ENCODE measurements around the gene EGFL8.
"Not testable (repeated sequence)": the region's sequence is repeated elsewhere in the genome, so short reads cannot be mapped to it uniquely, and the experiment has no call there.

The EGFL8 gene

DNA sequence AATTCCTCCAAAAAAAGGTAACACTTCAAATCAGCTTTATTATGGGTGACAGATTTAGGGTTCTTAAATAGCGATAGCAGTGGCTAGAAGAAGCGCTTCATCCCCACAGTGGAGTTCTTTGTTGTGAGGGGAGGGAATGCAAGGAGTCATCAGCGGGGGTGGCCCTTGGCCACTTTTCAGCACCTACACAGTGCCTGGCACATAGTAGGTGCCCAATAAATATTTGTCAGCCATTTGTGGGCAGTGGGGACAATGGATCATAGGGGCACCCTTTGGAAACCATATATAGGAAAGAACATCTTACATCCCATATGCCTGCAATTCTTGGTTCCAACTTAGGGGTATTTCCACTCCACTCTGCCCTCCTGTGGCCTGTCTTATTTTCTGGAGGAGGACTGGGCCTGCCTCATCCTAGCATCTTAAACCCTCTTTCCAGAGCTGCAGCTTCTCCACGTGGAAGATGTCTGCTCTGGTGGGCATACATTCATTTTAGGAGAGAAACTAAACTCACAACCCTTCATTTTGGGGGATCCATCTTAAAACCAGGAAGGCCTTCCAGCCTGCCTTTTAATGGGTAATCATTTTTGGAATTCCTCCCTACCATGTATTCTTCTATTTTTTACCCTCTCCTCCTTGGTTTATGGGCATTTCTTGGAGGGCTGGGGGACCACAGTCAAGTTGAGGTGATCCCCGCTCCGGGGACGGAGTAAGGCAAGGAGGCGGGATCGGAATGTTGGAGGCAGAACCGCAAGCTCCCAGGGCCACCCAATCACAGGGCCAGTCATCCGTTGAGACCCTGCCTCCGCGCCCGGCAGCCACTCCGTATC is 30.6 kb downstream of the EGFL8 start:
- DNase-seq (ENCODE audit: low read depth in 2 of 3, low spot score in 2 of 3): no peak

DNA sequence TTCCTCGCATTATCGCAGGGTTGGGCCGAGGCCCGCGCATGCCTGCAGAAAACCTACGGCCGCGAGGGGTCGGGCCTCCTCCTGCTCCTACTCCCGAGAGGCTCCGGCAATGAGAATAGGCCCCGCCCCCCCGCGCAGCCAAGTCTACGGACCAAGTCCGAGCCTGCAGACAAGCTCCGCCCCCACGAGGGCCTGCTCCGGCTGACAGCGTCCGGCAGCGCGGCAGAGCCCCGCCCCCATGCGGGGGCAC is 31.2 kb downstream of the EGFL8 start:
- DNase-seq (ENCODE audit: low read depth in 2 of 3, low spot score in 2 of 3): peak; percentile 99 to 100 (median 100)

DNA sequence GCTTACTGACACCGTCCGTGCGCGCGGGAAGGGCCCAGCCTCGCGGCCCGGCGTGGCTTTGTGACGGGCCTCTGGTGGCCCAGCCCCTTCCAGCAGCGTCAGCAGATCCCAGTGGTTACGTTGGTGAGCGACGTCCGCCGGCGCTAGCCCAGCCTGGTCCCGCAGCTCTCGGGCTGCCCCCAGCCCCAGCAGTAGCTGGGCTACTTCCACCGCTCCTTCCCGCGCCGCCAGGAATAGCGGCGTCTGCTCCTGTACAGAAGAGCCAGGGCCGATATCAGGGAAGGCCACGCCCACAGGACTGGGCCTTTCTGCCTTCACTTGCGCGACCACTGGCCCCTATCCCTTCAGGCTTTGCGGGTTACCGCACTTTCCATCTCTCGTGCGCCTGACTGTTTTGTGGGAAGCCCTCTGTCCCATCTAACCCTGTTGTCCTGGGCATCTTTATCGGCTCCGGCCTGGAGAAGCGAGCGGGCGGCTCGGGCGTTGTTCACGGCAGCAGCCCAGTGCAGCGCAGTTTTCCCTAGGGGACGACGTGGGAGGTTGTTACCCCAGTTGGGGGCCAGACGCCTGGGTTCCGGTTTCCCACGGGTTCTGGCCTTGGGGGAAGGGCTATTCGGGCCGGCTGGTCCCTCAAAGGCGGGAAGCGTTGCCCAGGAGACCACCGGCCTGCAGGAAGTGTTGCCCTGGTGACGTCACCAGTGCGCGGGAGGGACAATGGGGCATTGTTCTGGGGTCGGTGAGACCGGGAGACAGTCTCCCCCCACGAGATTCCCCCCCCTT is 31.7 kb downstream of the EGFL8 start:
- DNase-seq (ENCODE audit: low read depth in 2 of 3, low spot score in 2 of 3): peak in 2 of 3 experiments; percentile 52 to 53

DNA sequence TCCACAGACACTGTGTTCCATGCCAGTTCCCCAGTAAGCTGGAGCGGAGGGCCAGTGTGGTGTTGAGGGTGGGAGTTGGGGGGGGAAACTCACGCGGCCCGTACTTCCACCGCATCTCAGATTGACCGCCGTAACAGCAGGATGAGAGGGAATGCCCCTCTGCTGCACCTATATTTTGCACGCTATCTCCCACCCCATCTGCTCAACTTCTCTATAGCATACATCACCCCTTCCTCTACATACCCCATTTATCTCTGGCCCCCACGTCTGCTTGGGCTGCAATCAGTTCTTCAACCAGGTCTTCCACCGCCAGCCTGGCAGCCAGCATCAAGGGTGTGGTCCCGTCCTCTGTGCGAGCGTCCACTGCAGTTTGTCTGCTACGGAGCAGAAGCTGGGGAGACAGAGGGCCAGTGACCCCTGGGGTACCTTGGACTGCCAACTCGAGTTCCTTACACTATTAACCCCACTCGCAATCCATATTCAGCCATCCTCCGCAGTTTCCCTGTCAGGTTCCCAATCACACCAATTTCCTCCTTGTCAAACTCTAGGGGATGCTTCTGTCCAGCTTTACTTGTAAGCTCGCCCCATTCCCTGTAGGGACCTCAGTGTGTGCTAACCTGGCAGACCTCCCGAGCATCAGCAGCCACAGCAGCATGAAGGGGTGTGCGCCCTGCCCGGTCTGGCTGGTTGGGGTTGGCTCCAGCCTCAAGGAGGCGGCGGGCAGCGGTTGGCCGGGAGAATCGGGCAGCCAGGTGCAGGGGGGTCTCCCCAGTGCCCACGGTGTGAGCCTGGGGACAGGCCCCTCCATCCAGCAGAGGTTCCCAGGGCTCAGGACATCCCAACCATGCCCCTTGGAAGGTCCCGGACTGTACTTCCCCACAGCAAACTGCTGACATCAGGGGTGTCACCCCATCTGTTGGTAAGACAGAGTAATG is 32.6 kb downstream of the EGFL8 start:
- DNase-seq (ENCODE audit: low read depth in 2 of 3, low spot score in 2 of 3): no peak

DNA sequence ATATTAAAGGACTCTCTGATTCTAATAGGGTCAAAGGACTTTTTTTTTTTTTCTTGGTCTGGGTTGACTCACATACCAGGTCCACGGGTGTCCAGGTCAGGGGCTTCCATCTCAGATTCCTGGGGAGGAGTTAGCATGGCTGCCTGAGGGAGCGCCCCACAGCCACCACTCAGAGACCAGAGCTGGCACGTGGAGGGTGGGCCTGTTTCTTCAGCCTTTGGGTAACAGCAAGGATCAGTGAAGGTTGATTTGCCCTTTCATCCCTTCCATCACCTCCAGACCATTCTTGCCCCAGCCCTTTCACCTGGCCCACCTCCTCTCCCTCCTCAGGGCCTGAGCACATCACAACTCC is 33.9 kb downstream of the EGFL8 start:
- DNase-seq (ENCODE audit: low read depth in 2 of 3, low spot score in 2 of 3): no peak

DNA sequence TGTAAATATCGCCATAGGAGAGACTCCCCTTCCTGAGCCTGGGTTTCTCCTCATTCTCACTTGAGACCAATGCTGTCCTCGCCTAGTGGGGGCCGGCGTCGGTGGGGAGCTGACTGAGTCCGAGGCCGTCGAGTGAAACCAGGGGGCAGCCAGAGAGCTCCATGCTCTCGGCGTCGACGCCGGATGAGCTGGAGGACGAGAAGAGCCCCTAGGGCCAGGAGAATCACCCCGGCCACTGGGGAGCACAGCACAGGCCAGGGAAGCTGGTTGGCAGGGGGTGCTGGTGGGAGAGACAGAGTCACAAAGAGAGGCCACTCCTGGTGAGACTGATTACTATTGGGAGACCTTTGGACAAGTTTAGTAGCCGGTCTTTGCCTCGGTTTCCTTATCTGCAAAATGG is 34.5 kb downstream of the EGFL8 start:
- DNase-seq (ENCODE audit: low read depth in 2 of 3, low spot score in 2 of 3): no peak

DNA sequence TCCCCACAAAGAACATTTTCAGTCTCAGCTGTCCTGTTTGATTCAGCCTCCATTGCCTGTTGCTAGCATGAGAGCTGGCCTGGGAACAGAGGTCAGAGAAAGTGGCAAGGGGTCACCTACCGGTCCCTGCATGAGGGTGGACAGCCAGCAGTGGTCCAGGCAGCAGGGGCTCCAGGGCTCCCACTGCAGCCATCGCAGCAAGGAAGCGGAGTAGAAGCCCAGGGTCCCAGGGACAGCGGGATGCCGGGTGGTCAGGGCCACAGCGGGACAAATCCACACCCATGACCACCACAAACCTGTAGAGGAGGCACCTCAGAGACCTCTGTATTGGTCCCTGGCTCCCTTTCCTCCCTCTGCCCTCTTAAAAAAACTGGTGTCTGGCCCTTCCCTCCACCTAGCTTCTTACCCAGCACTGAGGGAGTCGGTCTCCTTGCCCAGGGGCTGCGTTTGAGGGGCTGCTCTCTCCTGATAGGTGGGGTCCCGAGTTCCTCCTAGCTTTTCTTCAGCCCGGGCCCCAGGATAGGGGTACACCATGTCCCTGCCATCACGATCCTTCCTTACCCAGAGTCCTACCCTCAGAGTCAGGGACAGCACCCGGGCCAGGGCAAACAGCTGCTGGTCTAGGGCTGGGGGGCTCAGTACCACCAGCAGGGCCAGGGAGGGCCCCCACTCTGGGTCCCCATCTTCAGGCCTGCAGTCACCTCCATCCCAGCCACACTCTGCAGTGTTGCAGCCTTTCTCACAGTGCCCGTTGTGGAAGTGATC is 36.5 kb downstream of the EGFL8 start:
- DNase-seq (ENCODE audit: low read depth in 2 of 3, low spot score in 2 of 3): no peak

DNA sequence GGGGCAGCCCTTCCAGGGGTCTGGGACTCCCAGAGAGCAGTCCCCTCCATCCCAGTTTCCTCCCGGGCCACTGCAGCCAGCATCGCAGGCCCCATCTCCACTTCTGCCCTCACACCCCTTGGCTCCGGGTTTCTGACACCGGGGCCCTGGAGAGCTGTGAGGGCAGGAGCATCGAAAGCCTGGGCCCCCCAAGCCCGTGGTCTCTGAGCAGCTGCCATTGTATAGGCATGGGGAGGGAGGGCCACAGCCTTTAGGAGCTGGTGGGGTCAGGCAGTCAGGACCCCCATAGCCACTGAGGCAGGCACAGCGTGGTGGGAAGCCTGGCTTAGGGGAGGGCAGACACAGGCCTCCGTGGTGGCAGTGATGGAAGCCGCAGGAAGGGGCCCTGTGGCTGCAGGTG is 37.8 kb downstream of the EGFL8 start:
- no peak for DNase-seq (ENCODE audit: low read depth in 2 of 3, low spot score in 2 of 3)

DNA sequence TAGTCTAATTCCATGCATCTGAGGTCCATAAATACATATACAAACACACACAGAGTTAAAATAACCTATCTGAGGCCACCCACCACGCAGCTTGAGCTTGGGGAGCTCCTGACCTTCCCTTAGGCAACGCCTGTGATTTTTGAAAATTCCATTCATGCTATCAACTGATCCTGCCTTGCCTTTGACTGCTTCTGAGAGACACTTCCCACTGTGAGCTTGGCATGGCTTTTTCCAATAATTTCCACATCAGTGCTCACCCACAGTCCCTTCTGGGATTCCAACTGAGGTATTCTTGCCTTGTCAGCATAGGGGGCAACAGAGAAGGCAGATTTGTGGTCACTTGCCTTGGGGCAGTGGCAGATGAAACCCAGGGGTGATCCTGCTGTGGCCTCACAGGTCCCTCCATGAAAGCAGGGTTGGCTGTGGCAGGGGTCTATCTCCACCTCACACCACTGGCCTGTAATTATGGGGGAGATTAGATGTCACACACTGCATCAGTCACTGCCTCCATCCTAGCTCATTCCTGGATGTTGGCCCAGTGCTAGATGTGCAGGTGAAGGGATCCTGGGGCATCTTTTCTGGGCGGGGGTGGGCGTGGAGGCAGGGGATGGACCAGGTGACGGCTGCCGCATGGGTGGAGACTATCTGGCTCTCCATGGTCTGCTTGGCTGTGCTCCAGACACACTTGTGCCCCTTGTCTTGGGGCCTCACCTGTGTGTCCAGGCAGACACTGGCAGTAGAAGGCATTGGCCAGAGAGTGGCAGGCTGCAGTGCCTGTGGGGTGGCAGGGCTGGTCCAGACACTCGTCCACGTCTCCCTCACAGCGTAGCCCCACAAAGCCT is 39.3 kb downstream of the EGFL8 start:
- DNase-seq (ENCODE audit: low read depth in 2 of 3, low spot score in 2 of 3): no peak

DNA sequence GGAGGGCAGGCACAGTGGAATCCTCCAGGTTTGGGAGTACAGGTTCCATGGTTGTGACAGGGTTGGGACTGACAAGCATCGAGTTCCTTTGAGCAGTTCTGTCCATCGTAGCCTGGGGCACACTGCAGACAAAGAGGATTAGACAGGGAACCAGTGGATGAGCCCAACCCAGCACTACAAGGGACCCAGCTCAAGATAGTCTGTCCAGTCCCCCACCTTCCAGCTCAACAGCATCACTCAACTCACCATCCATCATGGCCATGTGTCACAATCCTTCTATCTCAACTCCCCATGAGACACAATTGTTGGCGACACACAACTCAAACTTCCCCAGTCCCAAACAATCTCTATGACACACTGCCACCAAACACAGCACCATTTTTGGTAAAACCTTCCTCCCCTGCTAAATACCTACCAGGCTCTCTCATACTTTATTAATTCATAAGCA is 39.9 kb downstream of the EGFL8 start:
- DNase-seq (ENCODE audit: low read depth in 2 of 3, low spot score in 2 of 3): no peak

DNA sequence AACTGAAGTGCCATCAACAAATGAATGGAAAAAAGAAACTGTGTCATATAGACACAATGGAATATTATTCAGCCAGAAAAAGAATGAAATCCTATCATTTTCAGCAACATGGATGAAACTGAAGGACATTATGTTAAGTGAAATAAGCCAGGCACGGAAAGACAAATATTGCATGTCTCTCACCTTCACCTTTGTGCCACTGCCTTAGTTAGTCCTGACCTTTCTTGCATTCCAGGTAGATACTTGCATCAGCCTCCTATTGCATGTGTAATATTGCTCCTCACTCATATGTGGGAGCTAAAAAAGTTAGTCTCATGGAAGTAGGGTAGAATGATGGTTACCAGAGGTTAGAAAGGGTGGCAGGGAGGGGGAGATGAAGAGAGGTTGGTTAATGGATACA is 44.6 kb downstream of the EGFL8 start:
- DNase-seq (ENCODE audit: low read depth in 2 of 3, low spot score in 2 of 3): no peak

DNA sequence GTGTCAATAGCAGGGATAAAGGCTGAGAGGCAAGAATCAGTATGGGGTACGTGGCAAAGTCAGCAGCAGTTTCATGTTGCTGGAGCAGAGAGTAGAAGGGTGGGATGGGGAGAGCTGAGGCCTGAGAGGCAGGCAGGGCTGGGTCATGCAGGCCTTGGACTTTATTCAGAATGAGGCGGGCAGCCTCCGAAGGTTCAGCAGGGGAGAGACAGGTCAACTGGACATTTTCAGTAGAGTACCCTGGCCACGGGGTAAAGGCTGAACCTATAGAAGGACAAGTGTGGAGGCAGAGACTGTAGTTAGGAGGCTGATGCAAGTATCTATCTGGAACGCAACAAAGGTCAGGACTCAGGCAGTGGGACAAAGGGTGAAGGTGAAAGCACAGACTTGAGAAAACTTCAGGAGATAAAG is 45.8 kb downstream of the EGFL8 start:
- no peak for DNase-seq (ENCODE audit: low read depth in 2 of 3, low spot score in 2 of 3)

DNA sequence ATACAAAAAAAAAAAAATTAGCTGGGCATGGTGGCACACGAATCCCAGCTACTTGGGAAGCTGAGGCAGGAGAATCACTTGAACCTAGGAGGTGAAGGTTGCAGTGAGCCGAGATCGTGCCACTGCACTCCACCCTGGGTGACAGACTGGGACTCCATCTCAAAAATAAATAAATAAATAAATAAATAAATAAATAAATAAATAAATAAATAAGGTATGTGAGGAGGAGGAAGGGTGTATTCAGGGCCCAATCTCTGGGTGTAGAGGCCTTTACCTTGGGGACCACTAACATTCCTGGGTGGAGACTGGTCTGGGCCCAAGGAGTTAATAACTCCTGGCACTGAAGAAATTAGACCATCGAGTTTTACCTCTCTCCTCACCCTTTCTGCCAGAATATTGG is 47.0 kb downstream of the EGFL8 start:
- DNase-seq (ENCODE audit: low read depth in 2 of 3, low spot score in 2 of 3): not testable (repeated sequence)

DNA sequence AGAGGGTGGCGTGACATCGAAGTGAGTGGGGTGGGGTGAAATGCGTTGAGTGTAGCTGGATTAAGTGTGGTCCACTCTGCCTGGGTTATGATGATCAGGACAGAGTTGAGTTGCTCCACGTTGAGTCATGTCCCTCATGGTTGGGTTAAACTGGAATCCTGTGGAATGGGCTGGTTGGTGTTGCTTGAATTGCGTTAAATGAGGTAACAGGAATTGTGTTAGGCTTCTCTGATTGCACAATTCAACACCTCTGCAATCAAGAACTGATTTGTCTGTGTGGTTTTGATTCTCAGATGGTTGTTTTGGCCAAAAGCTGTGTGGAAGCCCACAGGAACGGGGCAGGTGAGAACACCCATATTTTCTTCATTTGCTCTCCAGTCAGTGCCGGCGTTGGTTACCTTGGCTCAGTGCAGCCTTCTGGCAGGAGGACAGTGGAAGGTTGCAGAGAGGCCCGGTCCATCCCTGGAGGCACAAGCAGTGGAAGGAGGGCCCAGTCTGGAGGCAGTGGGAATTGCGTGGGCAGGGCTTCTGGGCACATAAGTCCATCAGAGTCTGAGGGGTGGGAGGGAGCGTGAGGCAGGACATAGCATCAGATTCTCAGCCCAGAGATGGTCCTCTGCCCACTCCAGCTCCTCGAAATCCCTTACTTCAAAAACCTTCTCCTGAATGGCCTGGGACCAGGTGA is 47.8 kb downstream of the EGFL8 start:
- no peak for DNase-seq (ENCODE audit: low read depth in 2 of 3, low spot score in 2 of 3)

DNA sequence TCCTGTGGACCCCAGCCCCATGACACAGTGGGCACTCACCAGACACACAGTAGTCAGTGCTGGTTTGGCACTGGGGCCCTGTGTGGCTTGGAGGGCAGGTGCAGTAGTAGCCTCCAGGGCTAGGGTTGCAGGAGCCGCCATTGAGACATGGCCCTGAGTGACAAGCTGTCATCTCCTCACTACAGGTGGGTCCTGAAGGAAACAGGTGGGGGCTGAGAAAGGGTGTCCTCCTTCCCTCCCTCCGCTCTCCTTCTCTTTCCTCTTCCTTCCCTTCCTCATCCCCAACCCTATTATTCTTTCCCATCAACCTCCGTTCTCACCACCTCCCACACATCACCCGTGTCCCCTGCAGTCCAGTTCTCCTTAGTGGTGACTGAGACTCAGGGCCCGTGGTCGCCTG is 49.3 kb downstream of the EGFL8 start:
- no peak for DNase-seq (ENCODE audit: low read depth in 2 of 3, low spot score in 2 of 3)

DNA sequence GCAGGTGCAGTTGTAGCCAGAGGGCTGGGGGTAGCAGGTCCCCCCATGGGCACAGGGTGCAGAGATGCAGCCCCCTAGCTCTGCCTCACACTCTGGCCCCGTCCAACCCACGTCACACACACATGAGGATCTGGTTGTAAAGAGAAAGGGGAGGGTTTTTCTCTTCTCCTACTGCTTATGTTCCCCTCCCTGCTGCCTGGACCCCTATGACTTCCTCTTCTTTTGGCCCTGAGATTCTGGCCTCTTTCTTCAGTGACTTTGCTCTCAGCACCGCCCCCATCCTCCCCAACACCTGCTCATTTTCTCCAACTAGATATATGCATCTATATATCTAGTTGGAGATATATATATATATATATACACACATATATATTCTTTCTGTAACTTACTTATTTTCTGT is 49.7 kb downstream of the EGFL8 start:
- DNase-seq (ENCODE audit: low read depth in 2 of 3, low spot score in 2 of 3): no peak

DNA sequence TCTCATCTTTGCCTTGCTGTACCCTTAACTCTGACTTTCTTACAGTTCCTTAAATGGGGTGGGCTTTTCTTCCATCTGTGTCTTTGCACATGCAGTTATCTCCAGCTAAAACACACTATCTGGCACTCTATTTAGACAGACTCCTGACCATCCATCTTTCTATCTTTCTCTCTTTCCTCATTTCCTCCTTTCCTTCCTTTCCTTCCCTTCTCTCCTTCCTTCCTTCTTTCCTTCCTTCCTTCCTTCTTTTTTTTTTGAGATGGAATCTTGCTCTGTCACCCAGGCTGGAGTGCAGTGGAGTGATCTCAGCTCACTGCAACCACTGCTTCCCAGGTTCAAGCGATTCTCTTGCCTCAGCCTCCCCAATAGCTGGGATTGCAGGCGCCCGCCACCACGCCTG is 51.2 kb downstream of the EGFL8 start:
- DNase-seq (ENCODE audit: low read depth in 2 of 3, low spot score in 2 of 3): no peak

DNA sequence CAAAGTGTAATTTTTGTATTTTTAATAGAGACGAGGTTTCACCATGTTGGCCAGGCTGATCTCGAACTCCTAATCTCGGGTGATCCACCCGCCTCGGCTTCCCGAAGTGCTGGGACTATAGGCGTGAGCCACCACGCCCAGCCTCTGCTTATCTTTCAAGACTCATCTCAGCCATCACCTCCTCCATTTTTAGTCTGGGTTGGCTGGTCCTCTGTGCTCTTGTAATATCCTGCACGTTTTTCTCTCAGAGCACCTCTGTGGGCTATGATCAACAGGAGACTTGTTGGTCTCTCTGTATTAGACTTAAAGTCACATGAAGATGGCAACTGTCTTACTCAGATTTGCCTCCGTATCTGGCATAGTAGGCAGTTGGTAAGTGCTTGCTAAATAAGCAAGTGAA is 51.9 kb downstream of the EGFL8 start:
- no peak for DNase-seq (ENCODE audit: low read depth in 2 of 3, low spot score in 2 of 3)

DNA sequence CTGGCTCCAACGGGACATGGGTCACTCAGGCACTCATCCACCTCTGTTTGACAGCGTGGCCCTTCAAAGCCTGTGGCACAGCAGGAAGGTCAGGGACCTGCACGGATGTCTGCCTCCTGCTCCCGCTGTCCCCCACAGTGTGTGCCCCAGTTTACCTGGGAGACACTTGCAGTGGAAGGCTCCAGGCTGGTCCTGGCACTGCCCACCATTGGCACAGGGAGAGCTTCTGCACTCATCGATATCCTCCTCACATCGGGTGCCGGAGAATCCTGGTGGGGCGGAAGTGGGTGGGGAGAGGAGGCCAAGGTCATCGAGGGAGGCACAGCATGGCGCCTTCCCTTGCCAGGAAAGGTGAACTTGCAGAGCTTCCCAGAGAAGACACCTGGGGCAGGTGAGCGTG is 52.6 kb downstream of the EGFL8 start:
- DNase-seq (ENCODE audit: low read depth in 2 of 3, low spot score in 2 of 3): no peak

Data from activated CD8-positive, alpha-beta memory T cell treated with anti-CD3 and anti-CD28 coated beads for 48 hours (primary cell).